Measurements from ENCODE around the gene VEZF1.

VEZF1 gene

DNA sequence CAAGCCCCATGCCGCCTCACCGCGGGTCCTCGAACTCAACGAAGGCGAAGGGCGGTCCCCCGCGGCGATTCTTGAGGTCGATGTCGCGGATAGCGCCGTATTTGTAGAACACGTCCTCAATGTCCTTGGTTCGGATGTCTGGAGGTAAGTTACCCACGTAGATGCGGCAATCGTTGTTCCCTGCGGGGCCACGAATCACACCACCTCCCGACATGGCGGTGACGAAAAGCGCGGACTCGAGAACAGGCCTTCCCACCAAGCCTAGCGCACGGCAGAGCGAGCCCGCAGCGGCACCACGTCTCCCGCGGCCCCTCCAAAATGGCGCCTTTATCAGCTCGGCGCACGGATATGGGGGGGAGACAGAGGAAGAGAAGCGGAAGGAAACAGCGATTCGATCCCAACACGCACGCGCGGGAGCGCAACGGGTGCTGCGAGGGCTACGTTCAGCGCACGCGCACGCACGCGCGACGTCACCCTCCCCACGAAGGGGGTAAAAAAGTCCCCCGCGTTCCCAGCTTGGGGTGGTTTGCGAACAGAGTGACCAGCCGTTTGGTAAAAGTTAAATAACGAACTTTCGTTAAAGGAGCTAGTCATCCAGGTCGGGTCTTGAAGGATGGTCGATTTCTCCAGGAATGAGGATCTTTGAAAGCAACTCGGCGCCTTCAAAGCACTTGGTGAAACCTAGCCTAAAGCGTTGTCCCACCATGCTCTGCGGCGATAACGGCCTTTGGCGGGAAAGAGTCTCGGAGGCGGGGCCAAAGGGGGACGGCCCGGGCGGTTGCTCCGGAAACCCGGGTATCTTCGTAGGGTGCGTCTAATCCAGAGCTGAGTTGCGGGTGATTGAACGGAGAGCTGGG lies 19.1 kb upstream of the VEZF1 start, which contains the start of gene SRSF1:
Gene SRSF1, minus strand, starts transcription at position 323 of the 857 bp plus-strand sequence. Its CDS starts 109 bp downstream, at position 214.
- H3K4me3 ChIP-seq (ENCODE audit: low read depth, low read length) = peak within 1 kb of the TSS; percentile 99
- no peaks in the 10 kb centered on the region for H3K27me3 ChIP-seq (ENCODE audit: control insufficient read depth, insufficient read depth, low read length)
- H3K36me3 ChIP-seq (ENCODE audit: control insufficient read depth, insufficient read depth, low read length) = no peaks in the 10 kb centered on the region
- H3K79me2 ChIP-seq = peaks cover 22% of the 10 kb centered on the region
- TF ChIP-seq CTCF (IDR thresholded peaks at IDR 0.05) = peak; percentile 3
- H2AFZ ChIP-seq = peak within 1 kb of the TSS; percentile 86
- peak within 1 kb of the TSS; percentile 82 for H3K9ac ChIP-seq
- peak within 1 kb of the TSS; percentile 84 for H3K4me2 ChIP-seq (ENCODE audit: low read length)
- H3K4me1 ChIP-seq = peaks cover 3% of the 10 kb centered on the region
- peak within 1 kb of the TSS; percentile 98 for H3K27ac ChIP-seq
- H3K9me3 ChIP-seq (ENCODE audit: control insufficient read depth, low read length) = no peaks in the 10 kb centered on the region

DNA sequence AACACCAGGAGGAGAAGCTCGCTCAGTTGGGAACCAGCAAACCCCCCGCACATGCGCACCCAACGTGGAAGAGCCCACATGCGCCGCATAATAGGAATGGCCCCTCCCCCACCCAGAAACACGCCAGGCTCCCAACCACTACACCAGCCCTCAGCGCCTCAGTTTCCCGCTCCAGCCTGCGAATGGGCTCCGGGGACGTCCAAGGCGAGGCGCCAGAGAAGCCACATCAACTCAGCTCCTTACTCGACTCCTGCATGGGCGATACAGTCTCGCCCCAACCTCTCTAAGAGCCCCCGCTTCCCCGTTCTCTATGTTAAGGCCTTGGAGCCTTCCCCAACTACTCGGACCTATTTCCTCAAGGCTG lies 18.5 kb upstream of the VEZF1 start:
- Histone ChIP-seq H3K4me2 (ENCODE audit: low read length) (peak overlapping the region; percentile 84), H3K4me3 (ENCODE audit: low read depth, low read length) (peak overlapping the region; percentile 99), H3K4me1 (peaks cover 3% of the 10 kb centered on the region)

DNA sequence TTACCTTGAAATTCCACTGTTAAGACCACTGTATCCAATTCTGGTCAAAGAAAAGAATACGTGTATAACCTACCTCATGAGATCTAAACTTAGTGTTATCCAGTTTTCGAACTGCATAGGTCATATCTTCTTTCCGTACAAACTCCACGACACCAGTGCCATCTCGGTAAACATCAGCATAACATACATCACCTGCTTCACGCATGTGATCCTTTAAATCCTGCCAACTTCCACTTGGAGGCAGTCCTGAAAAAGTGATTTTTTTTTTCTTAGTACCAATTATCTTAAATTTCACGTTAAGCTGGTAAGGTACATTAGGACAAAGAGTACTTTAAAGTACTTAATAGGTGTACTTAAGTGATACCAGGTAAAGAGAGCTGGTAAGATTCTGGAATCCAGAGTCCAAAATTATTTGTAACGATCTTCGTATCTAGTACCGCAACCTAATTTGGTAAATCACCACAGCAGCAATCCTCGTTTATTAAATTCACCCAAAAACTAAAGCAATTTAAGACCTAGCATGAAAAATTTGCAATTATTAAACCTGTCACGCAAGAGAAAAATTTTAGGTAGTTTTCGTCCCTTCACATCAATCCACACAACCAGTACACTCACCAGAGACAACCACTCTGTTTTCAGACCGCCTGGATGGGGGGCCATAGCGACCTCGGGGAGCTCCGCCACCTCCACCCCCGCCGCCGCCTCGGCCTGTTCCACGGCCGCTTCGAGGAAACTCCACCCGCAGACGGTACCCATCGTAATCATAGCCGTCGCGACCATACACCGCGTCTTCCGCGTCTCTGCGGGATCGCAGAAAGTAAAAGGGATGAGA lies 17.9 kb upstream of the VEZF1 start:
- Histone ChIP-seq H3K79me2 (peaks cover 22% of the 10 kb centered on the region), H3K9me3 (ENCODE audit: control insufficient read depth, low read length) (no peaks in the 10 kb centered on the region), H3K27ac (peak overlapping the region; percentile 98), H3K9ac (peak overlapping the region; percentile 82), H3K4me1 (peaks cover 3% of the 10 kb centered on the region), H3K4me3 (ENCODE audit: low read depth, low read length) (peak overlapping the region; percentile 99), H3K27me3 (ENCODE audit: control insufficient read depth, insufficient read depth, low read length) (no peaks in the 10 kb centered on the region), H2AFZ (peak overlapping the region; percentile 86), H3K36me3 (ENCODE audit: control insufficient read depth, insufficient read depth, low read length) (no peaks in the 10 kb centered on the region), H3K4me2 (ENCODE audit: low read length) (peak overlapping the region; percentile 84)
- TF ChIP-seq CTCF (IDR thresholded peaks at IDR 0.05) = no peak

More for the DNA sequence above, 18.5 kb upstream of the VEZF1 start:
- Histone ChIP-seq H3K9ac (peak overlapping the region; percentile 82), H3K9me3 (ENCODE audit: control insufficient read depth, low read length) (no peaks in the 10 kb centered on the region), H3K27ac (peak overlapping the region; percentile 98), H3K27me3 (ENCODE audit: control insufficient read depth, insufficient read depth, low read length) (no peaks in the 10 kb centered on the region), H3K79me2 (peaks cover 22% of the 10 kb centered on the region), H2AFZ (peak overlapping the region; percentile 86), H3K36me3 (ENCODE audit: control insufficient read depth, insufficient read depth, low read length) (no peaks in the 10 kb centered on the region)
- TF ChIP-seq CTCF (IDR thresholded peaks at IDR 0.05) = no peak

GRCh38 chr17:58005031-58005727 lies 17.1 kb upstream of the VEZF1 start:
- H3K4me1 ChIP-seq = peaks cover 3% of the 10 kb centered on the region
- peak overlapping the region; percentile 84 for H3K4me2 ChIP-seq (ENCODE audit: low read length)
- H3K36me3 ChIP-seq (ENCODE audit: control insufficient read depth, insufficient read depth, low read length) = no peaks in the 10 kb centered on the region
- no peak for TF ChIP-seq CTCF (IDR thresholded peaks at IDR 0.05)
- H3K27me3 ChIP-seq (ENCODE audit: control insufficient read depth, insufficient read depth, low read length) = no peaks in the 10 kb centered on the region
- no peak overlapping the region for H3K27ac ChIP-seq
- H3K9me3 ChIP-seq (ENCODE audit: control insufficient read depth, low read length) = no peaks in the 10 kb centered on the region
- H3K9ac ChIP-seq = no peak overlapping the region
- peaks cover 22% of the 10 kb centered on the region for H3K79me2 ChIP-seq
- peak overlapping the region; percentile 99 for H3K4me3 ChIP-seq (ENCODE audit: low read depth, low read length)
- H2AFZ ChIP-seq = no peak overlapping the region
